GM12892 (cell line): ENCODE results near the gene GRB2.
A peak's percentile ranks its signal among the peaks of the same experiment; 100 is the strongest.

ENCODE experiments used
- DNase-seq: peaks from one replicate; pipeline ENCODE4 v3.0.0; 2011; ENCODE audit not compliant: insufficient read length
- FAIRE-seq: peaks from 2 replicates; lab custom pipeline; 2011; peaks lifted over from hg19 to GRCh38; lab: Jason Lieb, UNC
- POLR2A ChIP-seq: IDR thresholded peaks from 2 replicates; pipeline ENCODE4 v1.6.1; 2011; ENCODE audit warnings: low read depth, low read length, control low read depth
- POLR2AphosphoS5 ChIP-seq: IDR thresholded peaks from 2 replicates; pipeline ENCODE4 v1.6.1; 2011; ENCODE audit warnings: low read depth, low read length, control low read depth
- TAF1 ChIP-seq: IDR thresholded peaks from 2 replicates; pipeline ENCODE4 v1.6.1; 2011; ENCODE audit warnings: low read depth, mild to moderate bottlenecking, control low read depth, low read length, borderline replicate concordance

Gene GRB2

DNA sequence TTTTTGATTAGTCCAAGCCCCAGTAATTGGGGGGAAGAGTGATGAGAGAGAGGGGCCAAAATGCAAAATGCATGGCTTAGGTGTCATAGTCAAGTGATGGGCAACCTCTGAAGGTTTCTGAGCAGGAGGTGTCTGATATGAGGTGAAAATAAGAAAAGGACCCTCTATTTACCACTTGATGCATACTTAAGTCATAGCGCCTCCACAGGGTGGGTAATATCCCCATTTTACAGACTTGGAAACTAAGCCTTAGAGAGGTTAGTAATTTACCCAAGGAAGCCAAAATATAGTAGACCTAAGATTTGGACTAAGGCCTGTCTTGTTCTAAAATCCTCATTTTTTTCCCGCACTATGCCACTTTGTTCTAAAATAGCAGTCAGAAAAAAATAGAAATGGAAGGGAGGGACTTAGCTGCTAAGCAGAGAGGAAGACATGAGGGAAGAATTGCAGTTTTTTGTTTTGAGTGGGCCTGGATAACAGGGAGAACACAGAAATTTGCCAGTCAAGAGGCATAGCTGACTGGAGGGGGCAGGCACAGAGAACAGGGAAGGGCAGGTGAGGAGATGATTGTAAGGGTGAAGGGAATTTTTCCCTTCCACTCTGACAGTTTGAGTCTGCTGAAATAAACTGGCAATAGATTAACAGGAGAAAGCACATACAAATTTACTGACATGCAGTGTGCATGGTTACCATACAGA is 2.3 kb upstream of the GRB2 start:
- no peak for TF ChIP-seq POLR2A
- no peak for TF ChIP-seq POLR2AphosphoS5
- TF ChIP-seq TAF1: no peak
- FAIRE-seq (no peak), DNase-seq (no peak)

DNA sequence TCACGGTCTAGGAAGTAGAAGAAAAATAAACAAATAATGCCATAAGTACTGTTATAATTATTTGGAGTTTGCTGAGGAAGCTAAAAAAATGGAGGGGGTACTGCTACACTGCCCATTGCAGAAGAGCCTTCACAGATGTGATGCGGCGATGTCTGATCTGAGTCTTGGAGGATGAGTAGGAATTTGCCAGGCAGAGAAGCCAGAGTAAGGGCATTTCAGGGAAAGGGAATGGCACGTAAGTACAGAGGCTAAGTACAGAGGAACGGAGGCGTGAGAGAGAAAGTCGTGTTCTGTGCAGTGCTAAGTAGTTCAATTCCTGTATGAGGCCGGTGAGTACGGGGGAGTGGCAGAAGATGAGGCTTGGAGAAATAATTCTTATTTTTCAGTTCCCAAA is 741 bp upstream of the GRB2 start:
- no peak for TF ChIP-seq TAF1
- TF ChIP-seq POLR2A: no peak
- TF ChIP-seq POLR2AphosphoS5: no peak
- DNase-seq (no peak), FAIRE-seq (peak; percentile 42)

- FAIRE-seq: peak; percentile 33
- TF ChIP-seq POLR2AphosphoS5: no peak
- TF ChIP-seq POLR2A: no peak
- TF ChIP-seq TAF1: no peak
- DNase-seq: no peak
These were observed 630 bp downstream of the GRB2 start for GRCh38 chr17:75404731-75405364.

DNA sequence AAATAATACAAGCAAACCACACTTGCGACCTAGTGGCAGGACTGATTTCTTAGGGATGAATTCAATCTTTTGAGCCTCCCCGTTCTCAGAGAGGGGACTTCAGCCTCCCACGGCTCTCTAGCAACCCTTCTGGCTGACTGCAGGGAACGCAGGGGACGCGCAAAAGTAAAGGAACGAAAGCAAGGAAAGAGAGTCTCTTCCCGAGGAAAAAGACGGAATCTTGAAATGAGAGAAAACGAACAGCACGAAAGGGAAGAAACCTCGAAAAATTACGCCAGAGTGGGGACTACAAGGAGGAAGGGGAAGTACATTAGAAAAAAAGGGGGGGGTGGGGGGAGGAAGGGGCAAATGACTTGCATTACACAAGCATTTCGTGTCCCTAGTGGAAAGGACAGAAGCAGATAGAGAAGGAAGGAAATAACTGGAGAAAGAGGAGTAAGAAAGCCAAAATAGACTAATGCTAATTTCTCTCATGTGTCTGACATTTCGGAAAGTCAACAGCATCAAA is 1.2 kb downstream of the GRB2 start:
- FAIRE-seq (no peak), DNase-seq (no peak)
- TF ChIP-seq POLR2AphosphoS5: no peak
- no peak for TF ChIP-seq POLR2A
- TF ChIP-seq TAF1: no peak

DNA sequence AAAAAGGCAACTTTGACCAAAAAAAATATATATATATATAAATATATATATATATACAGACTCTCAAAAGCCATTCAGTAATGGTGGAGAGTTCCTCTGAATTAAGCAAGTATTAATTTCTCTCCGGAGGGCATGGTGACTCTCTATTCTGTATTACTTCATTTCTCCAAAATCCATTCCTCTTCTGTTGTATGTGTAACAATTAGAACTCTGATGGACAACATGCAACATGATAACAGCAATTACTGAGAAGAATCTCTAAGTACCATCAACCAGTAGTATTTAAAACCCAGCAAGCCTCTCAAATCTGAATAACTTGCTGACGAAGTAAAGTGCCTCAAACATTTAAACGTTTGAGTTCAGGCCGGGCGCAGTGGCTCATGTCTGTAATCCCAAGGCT is 2.3 kb downstream of the GRB2 start:
- DNase-seq (no peak), FAIRE-seq (no peak)
- TF ChIP-seq TAF1: no peak
- TF ChIP-seq POLR2AphosphoS5: no peak
- TF ChIP-seq POLR2A: no peak

- no peak for DNase-seq
- peak; percentile 38 for FAIRE-seq
- TF ChIP-seq POLR2AphosphoS5: no peak
- no peak for TF ChIP-seq TAF1
- TF ChIP-seq POLR2A: no peak
These were observed 3.5 kb downstream of the GRB2 start for GRCh38 chr17:75402026-75402425.

DNA sequence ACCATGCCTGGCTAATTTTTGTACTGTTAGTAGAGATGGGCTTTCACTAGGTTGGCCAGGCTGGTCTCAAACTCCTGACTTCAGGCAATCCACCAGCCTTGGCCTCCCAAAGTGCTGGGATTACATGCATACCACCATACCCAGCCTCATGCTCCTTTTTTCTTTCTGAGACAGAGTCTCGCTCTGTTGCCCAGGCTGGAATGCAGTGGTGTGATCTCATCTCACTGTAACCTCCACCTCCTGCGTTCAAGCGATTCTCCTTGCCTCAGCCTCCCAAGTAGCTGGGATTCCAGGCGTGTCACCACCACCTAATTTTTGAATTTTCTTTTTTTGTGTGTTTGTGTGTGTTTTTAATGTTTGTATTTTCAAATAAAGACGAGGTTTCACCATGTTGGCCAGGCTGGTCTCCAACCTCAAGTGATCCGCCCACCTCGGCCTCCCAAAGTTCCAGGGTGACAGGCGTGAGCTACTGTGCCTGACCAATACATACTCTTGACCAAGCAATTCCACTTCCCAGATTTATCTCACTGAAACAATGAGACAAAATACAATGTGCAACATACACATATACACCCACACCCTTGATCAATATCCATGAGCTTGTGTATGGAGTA is 5.0 kb downstream of the GRB2 start:
- no peak for TF ChIP-seq POLR2AphosphoS5
- no peak for TF ChIP-seq POLR2A
- TF ChIP-seq TAF1: no peak
- no peak for FAIRE-seq
- DNase-seq: no peak

DNA sequence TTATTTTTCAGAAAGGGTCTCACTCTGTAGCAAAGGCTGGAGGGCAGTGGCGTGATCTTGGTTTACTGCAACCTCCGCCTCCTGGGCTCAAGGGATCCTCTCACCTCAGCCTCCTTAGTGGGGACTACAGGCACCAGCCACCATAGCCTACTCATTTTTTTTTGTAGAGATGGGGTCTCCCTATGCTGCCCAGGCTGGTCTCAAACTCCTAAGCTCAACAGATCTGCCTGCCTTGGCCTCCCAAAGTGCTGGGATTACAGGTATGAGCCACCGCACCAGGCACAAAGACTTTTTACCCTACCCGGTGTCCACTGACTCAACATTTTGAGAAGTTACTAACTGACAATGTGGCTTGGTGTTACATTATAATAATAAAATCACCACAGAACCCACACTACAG is 7.2 kb downstream of the GRB2 start:
- no peak for FAIRE-seq
- no peak for DNase-seq
- TF ChIP-seq TAF1 (no peak), POLR2AphosphoS5 (no peak), POLR2A (no peak)

DNA sequence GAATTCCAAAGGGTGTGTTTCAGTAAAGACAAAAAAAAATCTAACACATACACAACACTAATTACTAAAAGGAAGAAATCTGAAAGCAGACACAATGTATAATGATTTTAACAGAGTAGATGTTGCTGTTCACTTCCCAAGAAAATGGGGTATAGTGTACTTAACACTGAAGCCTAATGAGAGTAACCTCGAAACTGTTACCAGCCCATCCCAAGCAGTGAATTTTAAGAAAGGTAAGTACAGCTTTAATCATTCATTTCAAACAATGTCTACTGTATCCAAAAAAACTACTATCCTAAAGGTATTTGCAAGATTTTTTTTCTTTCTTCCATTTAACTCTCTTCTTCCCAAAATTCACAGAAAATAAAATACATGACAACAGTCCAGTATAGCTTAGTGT is 8.3 kb downstream of the GRB2 start:
- TF ChIP-seq POLR2AphosphoS5 (no peak), TAF1 (no peak), POLR2A (no peak)
- FAIRE-seq (no peak), DNase-seq (no peak)

- no peak for TF ChIP-seq TAF1
- TF ChIP-seq POLR2A: no peak
- no peak for TF ChIP-seq POLR2AphosphoS5
- FAIRE-seq (no peak), DNase-seq (no peak)
These were observed 8.7 kb downstream of the GRB2 start for GRCh38 chr17:75396796-75397195.

DNA sequence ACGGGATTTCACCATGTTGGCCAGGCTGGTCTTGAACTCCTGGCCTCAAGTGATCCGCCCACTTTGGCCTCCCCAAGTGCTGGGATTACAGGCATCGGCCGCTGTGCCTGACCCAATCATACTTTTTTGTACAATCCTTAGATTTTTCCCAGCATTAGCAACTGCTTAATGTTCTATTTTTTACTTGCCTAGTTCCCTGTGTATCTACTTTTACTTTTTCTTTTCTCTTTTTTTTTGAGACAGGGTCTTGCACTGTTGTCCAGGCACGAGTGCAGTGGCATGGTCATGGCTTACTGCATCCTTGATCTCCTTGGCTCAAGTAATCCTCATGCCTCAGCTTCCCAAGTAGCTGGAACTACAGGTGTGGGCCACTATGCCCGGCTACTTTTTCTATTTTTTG is 9.5 kb downstream of the GRB2 start:
- TF ChIP-seq POLR2A: no peak
- TF ChIP-seq POLR2AphosphoS5: no peak
- no peak for TF ChIP-seq TAF1
- FAIRE-seq: no peak
- DNase-seq: no peak
